Measurements from ENCODE around the gene ZNF536. TPM values are rescaled to one million over a fixed set of nuclear protein-coding genes. Genes with fewer than 3 reads are reported as not detected.

The ZNF536 gene
- total RNA-seq, 2 experiments from 2014 or later: not detected

GRCh38 chr19:30596268-30596667 is 224.1 kb downstream of the ZNF536 start:
- ATAC-seq (no peak), DNase-seq (no peak)
- POLR2A ChIA-PET: no interaction called here
- Mint-ChIP-seq H3K36me3 (ENCODE audit: low read depth) (no peaks in the 10 kb centered on the region), H3K4me1 (ENCODE audit: low read depth) (no peaks in the 10 kb centered on the region), H3K27me3 (ENCODE audit: low read depth) (no peaks in the 10 kb centered on the region), H3K4me3 (no peak overlapping the region), H3K27ac (no peak overlapping the region), H3K9me3 (ENCODE audit: insufficient read depth) (no peaks in the 10 kb centered on the region)
- CTCF ChIA-PET: no interaction called here

- Mint-ChIP-seq H3K4me1 (ENCODE audit: low read depth) (no peaks in the 10 kb centered on the region), H3K9me3 (ENCODE audit: insufficient read depth) (no peaks in the 10 kb centered on the region), H3K27ac (no peak overlapping the region), H3K4me3 (no peak overlapping the region), H3K36me3 (ENCODE audit: low read depth) (no peaks in the 10 kb centered on the region), H3K27me3 (ENCODE audit: low read depth) (no peaks in the 10 kb centered on the region)
- POLR2A ChIA-PET: no interaction called here
- CTCF ChIA-PET: no interaction called here
- no peak for DNase-seq
- no peak for ATAC-seq
Observed at GRCh38 chr19:30596813-30597399, 224.7 kb downstream of the ZNF536 start.

GRCh38 chr19:30598688-30599087 is 226.5 kb downstream of the ZNF536 start:
- DNase-seq: no peak
- Mint-ChIP-seq H3K4me3 (no peak overlapping the region), H3K27ac (no peak overlapping the region), H3K9me3 (ENCODE audit: insufficient read depth) (no peaks in the 10 kb centered on the region), H3K36me3 (ENCODE audit: low read depth) (no peaks in the 10 kb centered on the region), H3K27me3 (ENCODE audit: low read depth) (no peaks in the 10 kb centered on the region), H3K4me1 (ENCODE audit: low read depth) (no peaks in the 10 kb centered on the region)
- no peak for ATAC-seq
- ChIA-PET POLR2A (no interaction called here), CTCF (no interaction called here)

GRCh38 chr19:30602661-30603350 is 230.6 kb downstream of the ZNF536 start:
- Mint-ChIP-seq H3K4me3 (no peak overlapping the region), H3K9me3 (ENCODE audit: insufficient read depth) (no peaks in the 10 kb centered on the region), H3K36me3 (ENCODE audit: low read depth) (no peaks in the 10 kb centered on the region), H3K27ac (no peak overlapping the region), H3K27me3 (ENCODE audit: low read depth) (no peaks in the 10 kb centered on the region), H3K4me1 (ENCODE audit: low read depth) (no peaks in the 10 kb centered on the region)
- CTCF ChIA-PET: no interaction called here
- POLR2A ChIA-PET: no interaction called here
- no peak for ATAC-seq
- no peak for DNase-seq

- no peaks in the 10 kb centered on the region for H3K36me3 Mint-ChIP-seq (ENCODE audit: low read depth)
- POLR2A ChIA-PET: no interaction called here
- DNase-seq: no peak
- H3K27me3 Mint-ChIP-seq (ENCODE audit: low read depth): no peaks in the 10 kb centered on the region
- H3K9me3 Mint-ChIP-seq (ENCODE audit: insufficient read depth): no peaks in the 10 kb centered on the region
- no peak overlapping the region for H3K27ac Mint-ChIP-seq
- ATAC-seq: no peak
- no peaks in the 10 kb centered on the region for H3K4me1 Mint-ChIP-seq (ENCODE audit: low read depth)
- H3K4me3 Mint-ChIP-seq: no peak overlapping the region
- CTCF ChIA-PET: no interaction called here
Observed at GRCh38 chr19:30604657-30605056, 232.5 kb downstream of the ZNF536 start.

- Mint-ChIP-seq H3K9me3 (ENCODE audit: insufficient read depth) (no peaks in the 10 kb centered on the region), H3K4me1 (ENCODE audit: low read depth) (no peaks in the 10 kb centered on the region), H3K27me3 (ENCODE audit: low read depth) (no peaks in the 10 kb centered on the region), H3K27ac (no peak overlapping the region), H3K36me3 (ENCODE audit: low read depth) (no peaks in the 10 kb centered on the region), H3K4me3 (no peak overlapping the region)
- ChIA-PET POLR2A (no interaction called here), CTCF (no interaction called here)
- no peak for ATAC-seq
- no peak for DNase-seq
Observed at GRCh38 chr19:30605333-30605732, 233.1 kb downstream of the ZNF536 start.

- Mint-ChIP-seq H3K27ac (no peak overlapping the region), H3K9me3 (ENCODE audit: insufficient read depth) (no peaks in the 10 kb centered on the region), H3K4me1 (ENCODE audit: low read depth) (no peaks in the 10 kb centered on the region), H3K36me3 (ENCODE audit: low read depth) (no peaks in the 10 kb centered on the region), H3K27me3 (ENCODE audit: low read depth) (no peaks in the 10 kb centered on the region), H3K4me3 (no peak overlapping the region)
- CTCF ChIA-PET: no interaction called here
- DNase-seq: no peak
- POLR2A ChIA-PET: no interaction called here
- ATAC-seq: no peak
Observed at GRCh38 chr19:30606114-30607050, 234.2 kb downstream of the ZNF536 start.
